IPS DF 4.7 (cell line): ENCODE results near the gene LRRFIP2.
"Not testable (repeated sequence)": the region's sequence is repeated elsewhere in the genome, so short reads cannot be mapped to it uniquely, and the experiment has no call there.

Experiments used
- DNase-seq: peaks from one replicate; pipeline ENCODE4 v3.0.0-alpha.2; 2013; ENCODE audit warnings: low spot score; ENCODE audit errors: extremely low read depth

The LRRFIP2 gene

GRCh38 chr3:37174532-37175126 lies at the start of gene LRRFIP2:
Gene LRRFIP2 (minus strand): TSS chr3:37174582. CDS start chr3:37148983, 25,599 bp downstream.
- DNase-seq = no peak

GRCh38 chr3:37223576-37223975 lies 49.2 kb upstream of the LRRFIP2 start:
- no peak for DNase-seq

GRCh38 chr3:37223141-37223558 lies 48.8 kb upstream of the LRRFIP2 start:
- DNase-seq = no peak

- not testable (repeated sequence) for DNase-seq
Measured at GRCh38 chr3:37222542-37222941, 48.2 kb upstream of the LRRFIP2 start.

- no peak for DNase-seq
Measured at GRCh38 chr3:37221407-37221806, 47.0 kb upstream of the LRRFIP2 start.

GRCh38 chr3:37219266-37219665 lies 44.9 kb upstream of the LRRFIP2 start:
- no peak for DNase-seq

- DNase-seq = no peak
Measured at GRCh38 chr3:37218206-37218605, 43.8 kb upstream of the LRRFIP2 start.

GRCh38 chr3:37217098-37217849 lies 42.9 kb upstream of the LRRFIP2 start:
- DNase-seq = no peak

- DNase-seq = no peak
Measured at GRCh38 chr3:37216597-37217097, 42.3 kb upstream of the LRRFIP2 start.

GRCh38 chr3:37214076-37214475 lies 39.7 kb upstream of the LRRFIP2 start:
- DNase-seq = peak; percentile 11

- no peak for DNase-seq
Measured at GRCh38 chr3:37210230-37210629, 35.8 kb upstream of the LRRFIP2 start.

GRCh38 chr3:37208576-37208975 lies 34.2 kb upstream of the LRRFIP2 start:
- DNase-seq = not testable (repeated sequence)

- not testable (repeated sequence) for DNase-seq
Measured at GRCh38 chr3:37208008-37208407, 33.6 kb upstream of the LRRFIP2 start.

GRCh38 chr3:37206041-37206440 lies 31.7 kb upstream of the LRRFIP2 start:
- not testable (repeated sequence) for DNase-seq

GRCh38 chr3:37204314-37204713 lies 29.9 kb upstream of the LRRFIP2 start:
- DNase-seq = no peak

GRCh38 chr3:37202035-37202434 lies 27.7 kb upstream of the LRRFIP2 start:
- no peak for DNase-seq

- DNase-seq = no peak
Measured at GRCh38 chr3:37200141-37200540, 25.8 kb upstream of the LRRFIP2 start.

GRCh38 chr3:37198996-37199395 lies 24.6 kb upstream of the LRRFIP2 start:
- no peak for DNase-seq

- DNase-seq = no peak
Measured at GRCh38 chr3:37198547-37198946, 24.2 kb upstream of the LRRFIP2 start.

GRCh38 chr3:37197810-37198371 lies 23.5 kb upstream of the LRRFIP2 start:
- DNase-seq = no peak

GRCh38 chr3:37194533-37194932 lies 20.2 kb upstream of the LRRFIP2 start:
- DNase-seq = no peak

GRCh38 chr3:37190667-37191066 lies 16.3 kb upstream of the LRRFIP2 start:
- no peak for DNase-seq
